ENCODE results near the gene PCP4. TPM values are rescaled to one million over a fixed set of nuclear protein-coding genes. Genes with fewer than 3 reads are reported as not detected.

PCP4 gene
- total and polyA plus RNA-seq, 2 donors (not counting 3 experiments of a cell fraction or from before 2014, with no cell fraction given) = not detected

DNA sequence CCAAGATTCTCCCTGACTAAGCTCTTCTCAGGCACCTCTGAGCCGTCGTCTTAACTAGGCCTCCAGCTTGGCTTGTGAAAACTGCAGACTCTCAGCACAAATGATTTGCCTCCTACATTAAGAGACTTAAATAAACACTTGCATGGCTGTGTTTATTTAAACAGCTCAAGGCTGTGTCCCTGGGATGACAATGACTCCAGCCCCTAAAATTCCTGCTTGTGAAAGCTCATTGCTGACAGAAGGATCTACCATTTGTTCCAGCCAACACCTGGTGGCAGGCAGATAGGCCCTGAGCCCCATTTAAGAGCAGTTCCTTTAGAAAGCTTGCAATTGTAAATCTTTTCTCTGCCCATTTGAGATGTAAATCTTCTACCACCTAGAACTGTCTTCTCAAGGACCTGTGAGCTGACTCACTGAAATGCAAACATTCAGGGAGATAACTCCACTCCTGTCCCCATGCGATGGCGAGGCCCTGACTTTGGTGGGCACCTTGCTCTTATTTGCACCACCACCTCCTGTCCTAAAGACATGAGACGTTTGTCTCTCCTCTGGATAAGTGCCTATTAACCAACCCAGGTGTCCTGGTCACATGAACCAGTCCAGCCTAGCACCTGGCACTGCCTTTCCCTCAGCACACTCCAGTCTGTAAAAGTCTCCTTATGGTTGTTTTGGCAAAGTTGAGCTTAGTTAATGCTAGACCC is 15.1 kb upstream of the PCP4 start:
- dilution Hi-C loops (cut with MboI; ENCODE audit: extremely low pct_ligation_motif_present, low sequenced_read_pairs) (no loop called here), intact Hi-C loops (cut with micrococcal nuclease) (no loop called here)
- no peak overlapping the region for H3K9ac ChIP-seq (replicated peaks; ENCODE audit: extremely low read depth, insufficient read depth, low read length)
- no peaks in the 10 kb centered on the region for H3K4me1 ChIP-seq (ENCODE audit: control insufficient read depth, extremely low read depth, insufficient read depth, low read length)
- H3K4me3 ChIP-seq (replicated peaks in 1 of 3; ENCODE audit: insufficient read depth in 1 of 3, low read depth in 1 of 3, low read length in 3 of 3) = no peak overlapping the region
- no peak overlapping the region for H3K4me2 ChIP-seq (ENCODE audit: insufficient read depth, low read length)
- H3K27me3 ChIP-seq (ENCODE audit: control insufficient read depth in 2 of 2, insufficient read depth in 2 of 2, low read length in 2 of 2) = no peaks in the 10 kb centered on the region
- no peaks in the 10 kb centered on the region for H3K9me1 ChIP-seq (replicated peaks; ENCODE audit: control insufficient read depth, extremely low read depth, insufficient read depth, low read length)
- no peaks in the 10 kb centered on the region for H3K36me3 ChIP-seq (ENCODE audit: control insufficient read depth in 2 of 2, extremely low read depth in 1 of 2, insufficient read depth in 2 of 2, low read length in 2 of 2)
- DNase-seq (ENCODE audit: low read depth, low spot score) (no peak), FAIRE-seq (no peak)
- H3K79me2 ChIP-seq (ENCODE audit: control insufficient read depth, insufficient read depth, low read length) = no peaks in the 10 kb centered on the region
- ChIA-PET CTCF (no interaction called here), POLR2A (no interaction called here)
- no TSS peak for BruUV-seq (replicated peaks)
- H4K20me1 ChIP-seq (replicated peaks; ENCODE audit: control insufficient read depth, extremely low read depth, insufficient read depth, low read length) = no peaks in the 10 kb centered on the region
- no peak for TF ChIP-seq GATA2 (IDR thresholded peaks at IDR 0.05; ENCODE audit: insufficient read depth, insufficient read length, low read depth, low read length)
- no peak for TF ChIP-seq JUN (IDR thresholded peaks at IDR 0.05; ENCODE audit: borderline replicate concordance, insufficient read depth, insufficient read length, low read depth)
- TF ChIP-seq, protein P1, sequence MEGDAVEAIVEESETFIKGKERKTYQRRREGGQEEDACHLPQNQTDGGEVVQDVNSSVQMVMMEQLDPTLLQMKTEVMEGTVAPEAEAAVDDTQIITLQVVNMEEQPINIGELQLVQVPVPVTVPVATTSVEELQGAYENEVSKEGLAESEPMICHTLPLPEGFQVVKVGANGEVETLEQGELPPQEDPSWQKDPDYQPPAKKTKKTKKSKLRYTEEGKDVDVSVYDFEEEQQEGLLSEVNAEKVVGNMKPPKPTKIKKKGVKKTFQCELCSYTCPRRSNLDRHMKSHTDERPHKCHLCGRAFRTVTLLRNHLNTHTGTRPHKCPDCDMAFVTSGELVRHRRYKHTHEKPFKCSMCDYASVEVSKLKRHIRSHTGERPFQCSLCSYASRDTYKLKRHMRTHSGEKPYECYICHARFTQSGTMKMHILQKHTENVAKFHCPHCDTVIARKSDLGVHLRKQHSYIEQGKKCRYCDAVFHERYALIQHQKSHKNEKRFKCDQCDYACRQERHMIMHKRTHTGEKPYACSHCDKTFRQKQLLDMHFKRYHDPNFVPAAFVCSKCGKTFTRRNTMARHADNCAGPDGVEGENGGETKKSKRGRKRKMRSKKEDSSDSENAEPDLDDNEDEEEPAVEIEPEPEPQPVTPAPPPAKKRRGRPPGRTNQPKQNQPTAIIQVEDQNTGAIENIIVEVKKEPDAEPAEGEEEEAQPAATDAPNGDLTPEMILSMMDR (IDR thresholded peaks at IDR 0.05; ENCODE audit: extremely low read depth in 1 of 2, insufficient read depth in 1 of 2, low read depth in 1 of 2, low read length in 2 of 2) = no peak
- TF ChIP-seq POLR2A (IDR thresholded peaks at IDR 0.05; ENCODE audit: low read depth, low read length) = no peak
- no peak for TF ChIP-seq MYC (IDR thresholded peaks at IDR 0.05; ENCODE audit: low read depth, low read length)
- no peak for TF ChIP-seq FOS (IDR thresholded peaks at IDR 0.05; ENCODE audit: borderline replicate concordance, insufficient read depth, low read length)
- TF ChIP-seq POLR2AphosphoS5 (IDR thresholded peaks at IDR 0.05; ENCODE audit: insufficient read depth, low read depth, low read length) = no peak
- TF ChIP-seq EZH2 (IDR thresholded peaks at IDR 0.05; ENCODE audit: borderline replicate concordance, low read depth, low read length, severe bottlenecking) = no peak
- TF ChIP-seq, protein P2, sequence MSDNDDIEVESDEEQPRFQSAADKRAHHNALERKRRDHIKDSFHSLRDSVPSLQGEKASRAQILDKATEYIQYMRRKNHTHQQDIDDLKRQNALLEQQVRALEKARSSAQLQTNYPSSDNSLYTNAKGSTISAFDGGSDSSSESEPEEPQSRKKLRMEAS (IDR thresholded peaks at IDR 0.05; ENCODE audit: insufficient read depth, insufficient read length) = no peak
- no peak overlapping the region for H2AFZ ChIP-seq (ENCODE audit: low read depth, low read length)
- no peak overlapping the region for H3K27ac ChIP-seq (ENCODE audit: insufficient read depth, low read depth, low read length)
- H3K9me3 ChIP-seq (replicated peaks; ENCODE audit: control insufficient read depth, insufficient read depth, low read length) = peaks cover 10% of the 10 kb centered on the region

Measured in endothelial cell of umbilical vein (primary cell).